ENCODE measurements around the gene BMPR2. TPM values are rescaled to one million over a fixed set of nuclear protein-coding genes. Genes with fewer than 3 reads are reported as not detected.

BMPR2 gene
- total RNA-seq (10 to 100 TPM; 21.3 to 43.2 (median 34.4) TPM), polyA plus RNA-seq (1 to 10 TPM; 3.9 to 9.2 (median 4.6) TPM)
- long read RNA-seq, donor 1, full-length matches to known transcripts, result 3 of 11 reads
- long read RNA-seq, donor 1, partial matches to known transcripts, result 2 of 11 reads
- long read RNA-seq, donor 1, other reads (novel, unspliced or antisense), result 6 of 11 reads
- long read RNA-seq, donor 2, full-length matches to known transcripts, result 2 of 11 reads
- long read RNA-seq, donor 2, partial matches to known transcripts, result 4 of 11 reads
- long read RNA-seq, donor 2, other reads (novel, unspliced or antisense), result 5 of 11 reads

GRCh38 chr2:202375609-202376408 is at the start of gene BMPR2:
BMPR2 (plus strand) TSS chr2:202376327; CDS start chr2:202377475, 1,148 bp downstream.
- peak; percentile 90 to 95 for DNase-seq
- H3K27ac ChIP-seq, result peak within 1 kb of the TSS; percentile 90
- no peaks in the 10 kb centered on the region for H3K9me3 ChIP-seq
- intact Hi-C loops (cut with DNase I), result loop anchor here in 1 of 2 donors (5.0 kb wide), 3 partner anchors 59 to 519 kb away; no protein-coding TSS in a partner anchor
- peaks cover 13% of the 10 kb centered on the region for H3K4me1 ChIP-seq
- H3K4me3 ChIP-seq, result peak within 1 kb of the TSS; percentile 77
- no peaks in the 10 kb centered on the region for H3K27me3 ChIP-seq (ENCODE audit: insufficient read depth in 3 of 3, low read length in 2 of 3)
- TF ChIP-seq CTCF (IDR thresholded peaks at IDR 0.05), result no peak
- no peaks in the 10 kb centered on the region for H3K36me3 ChIP-seq (ENCODE audit: insufficient read depth in 1 of 2, low read depth in 1 of 2)
- ATAC-seq, result peak; percentile 88 to 92 (median 92)
- 0 to 1% (median 0%) methylated on average over 49 to 70 of the region's 70 CpGs for WGBS, 3 donors

- Histone ChIP-seq H3K4me3 (no peak overlapping the region), H3K9me3 (no peaks in the 10 kb centered on the region), H3K36me3 (ENCODE audit: insufficient read depth in 1 of 2, low read depth in 1 of 2) (peaks cover 0 to 14% of the 10 kb centered on the region in 2 donors), H3K27ac (no peak overlapping the region), H3K27me3 (ENCODE audit: insufficient read depth in 3 of 3, low read length in 2 of 3) (no peaks in the 10 kb centered on the region), H3K4me1 (no peaks in the 10 kb centered on the region)
- intact Hi-C loops (cut with DNase I), result no loop called here
- no peak for DNase-seq
- no peak for TF ChIP-seq CTCF (IDR thresholded peaks at IDR 0.05)
- 82 to 96% (median 91%) methylated on average over 1 of the region's 1 CpG for WGBS, 3 donors
- no peak for ATAC-seq
Observed at GRCh38 chr2:202327858-202328257, 48.3 kb upstream of the BMPR2 start.

GRCh38 chr2:202335791-202336467 is 40.2 kb upstream of the BMPR2 start:
- WGBS, 3 donors, result 82 to 94% (median 93%) methylated on average over 5 to 6 of the region's 6 CpGs
- Histone ChIP-seq H3K4me3 (no peak overlapping the region), H3K27ac (no peak overlapping the region), H3K27me3 (ENCODE audit: insufficient read depth in 3 of 3, low read length in 2 of 3) (no peaks in the 10 kb centered on the region), H3K9me3 (no peaks in the 10 kb centered on the region), H3K36me3 (ENCODE audit: insufficient read depth in 1 of 2, low read depth in 1 of 2) (no peaks in the 10 kb centered on the region), H3K4me1 (no peaks in the 10 kb centered on the region)
- ATAC-seq (peak in 3 of 4 donors; percentile 13 to 44 (median 37)), DNase-seq (no peak)
- intact Hi-C loops (cut with DNase I), result no loop called here
- TF ChIP-seq CTCF (IDR thresholded peaks at IDR 0.05), result no peak

- DNase-seq, result no peak
- no peaks in the 10 kb centered on the region for H3K4me1 ChIP-seq
- intact Hi-C loops (cut with DNase I), result no loop called here
- no peak for ATAC-seq
- H3K9me3 ChIP-seq, result no peaks in the 10 kb centered on the region
- TF ChIP-seq CTCF (IDR thresholded peaks at IDR 0.05), result no peak
- H3K27ac ChIP-seq, result no peak overlapping the region
- 54 to 61% (median 55%) methylated on average over 2 of the region's 2 CpGs for WGBS, 3 donors
- H3K27me3 ChIP-seq (ENCODE audit: insufficient read depth in 3 of 3, low read length in 2 of 3), result no peaks in the 10 kb centered on the region
- H3K36me3 ChIP-seq (ENCODE audit: insufficient read depth in 1 of 2, low read depth in 1 of 2), result no peaks in the 10 kb centered on the region
- no peak overlapping the region for H3K4me3 ChIP-seq
Observed at GRCh38 chr2:202337151-202337550, 39.0 kb upstream of the BMPR2 start.
